VCaP (cell line): ENCODE results near the gene TSHR.
"Not testable (repeated sequence)": the region's sequence is repeated elsewhere in the genome, so short reads cannot be mapped to it uniquely, and the experiment has no call there.

Experiments
- H3K27ac ChIP-seq: fragments of 450-650 bp; 2 replicates; pipeline ENCODE4 v1.5.1; 2017
- CTCF ChIP-seq: fragments of 450-650 bp; conservative IDR thresholded peaks from 2 replicates; pipeline ENCODE4 v1.5.1; 2017; ENCODE audit warnings: mild to moderate bottlenecking, moderate library complexity

Gene TSHR

DNA sequence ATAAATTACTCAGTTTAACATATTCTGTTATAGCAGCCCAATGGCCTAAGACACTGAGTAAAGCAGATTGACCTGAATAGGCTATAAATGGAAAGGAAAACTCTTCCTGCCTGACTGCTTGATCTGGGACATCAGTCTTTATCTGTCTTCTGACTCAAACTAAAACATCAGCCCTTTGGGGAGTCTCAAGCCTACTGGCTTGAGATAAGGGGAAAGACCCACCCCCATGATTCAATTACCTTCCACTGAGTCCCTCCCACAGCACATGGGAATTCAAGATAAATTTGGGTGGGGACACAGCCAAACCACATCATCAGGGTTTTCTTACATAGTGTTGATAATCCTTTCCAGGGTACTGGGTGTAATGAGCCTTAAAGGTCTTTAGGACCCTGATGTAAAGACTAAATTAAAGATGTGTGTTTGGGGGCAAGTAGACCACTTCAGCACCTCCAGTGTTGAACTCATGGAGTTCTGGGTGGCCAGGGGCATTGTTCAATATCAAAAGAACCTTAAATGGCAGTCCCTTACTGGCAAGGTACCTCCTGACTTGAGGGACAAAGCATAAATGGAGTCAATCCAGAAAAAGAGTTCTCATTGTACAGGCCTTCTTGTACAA, 67.8 kb downstream of the TSHR start:
- H3K27ac ChIP-seq = no peak overlapping the region
- TF ChIP-seq CTCF = no peak

DNA sequence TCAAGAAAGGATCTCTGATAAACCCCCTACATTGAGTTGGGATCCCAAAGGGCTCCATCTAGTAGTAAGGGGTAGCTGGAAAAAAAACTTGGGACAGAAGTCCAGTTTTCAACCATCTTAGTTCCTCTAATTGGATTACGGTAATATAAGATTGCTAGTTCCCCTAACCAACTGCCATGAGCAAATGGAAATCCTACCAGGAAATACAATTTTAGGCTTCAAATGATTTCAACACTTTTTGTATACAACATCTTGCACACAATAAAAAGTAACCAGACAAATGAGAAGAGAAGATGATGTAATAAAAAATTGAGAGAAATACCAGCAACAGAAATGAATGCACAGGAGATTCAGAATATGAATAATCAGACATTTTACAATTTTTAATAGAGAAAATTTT, 73.0 kb downstream of the TSHR start:
- no peak for TF ChIP-seq CTCF
- H3K27ac ChIP-seq = no peak overlapping the region

GRCh38 chr14:81031488-81031887, 76.1 kb downstream of the TSHR start:
- no peak overlapping the region for H3K27ac ChIP-seq
- no peak for TF ChIP-seq CTCF

DNA sequence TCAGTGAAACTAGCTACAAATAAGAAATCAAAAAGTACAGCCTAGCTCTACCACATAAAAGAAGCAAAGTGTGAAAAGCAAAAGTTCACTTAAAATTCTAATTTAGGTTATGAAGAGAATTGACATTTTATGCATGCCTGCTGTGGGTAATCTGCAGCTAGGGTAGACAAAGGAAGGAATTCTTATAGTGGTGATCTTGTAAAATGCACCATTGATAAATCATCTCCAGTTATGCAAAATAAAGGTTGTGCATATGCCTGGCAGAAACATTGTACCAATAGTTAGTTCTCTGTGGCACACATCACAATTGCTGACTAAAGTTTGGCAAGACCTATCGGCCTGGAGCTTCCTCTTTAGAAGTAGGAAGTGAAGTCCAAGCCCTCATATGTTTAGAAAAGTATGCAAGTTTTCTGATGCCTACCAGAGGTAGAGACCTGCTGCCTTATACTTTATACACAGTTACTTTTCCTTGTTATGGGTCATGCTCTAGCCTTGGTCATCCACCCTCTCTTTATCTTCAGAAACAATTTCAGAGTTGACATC, 78.3 kb downstream of the TSHR start:
- H3K27ac ChIP-seq = no peak overlapping the region
- no peak for TF ChIP-seq CTCF

GRCh38 chr14:81042438-81042837, 87.0 kb downstream of the TSHR start:
- no peak for TF ChIP-seq CTCF
- H3K27ac ChIP-seq = no peak overlapping the region

DNA sequence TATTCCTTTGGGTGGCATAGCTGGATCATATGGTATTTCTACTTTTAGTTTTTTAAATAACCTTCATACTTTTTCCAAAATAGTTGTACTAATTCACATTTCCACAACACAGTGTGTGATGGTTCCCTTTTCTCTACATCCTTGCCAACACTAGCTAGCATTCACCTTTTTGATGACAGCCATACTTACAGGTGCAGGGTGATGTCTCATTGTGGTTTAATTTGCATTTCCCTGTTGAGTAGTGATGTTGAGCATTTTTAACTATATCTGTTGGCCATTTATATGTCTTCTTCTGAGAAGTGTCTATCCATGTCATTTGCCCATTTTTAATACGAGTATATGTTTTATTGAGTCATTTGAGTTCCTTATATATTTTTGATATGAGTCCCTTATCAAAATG, 96.1 kb downstream of the TSHR start:
- H3K27ac ChIP-seq = no peak overlapping the region
- TF ChIP-seq CTCF = no peak

- not testable (repeated sequence) for H3K27ac ChIP-seq
These were observed 98.6 kb downstream of the TSHR start for GRCh38 chr14:81054057-81054456.

DNA sequence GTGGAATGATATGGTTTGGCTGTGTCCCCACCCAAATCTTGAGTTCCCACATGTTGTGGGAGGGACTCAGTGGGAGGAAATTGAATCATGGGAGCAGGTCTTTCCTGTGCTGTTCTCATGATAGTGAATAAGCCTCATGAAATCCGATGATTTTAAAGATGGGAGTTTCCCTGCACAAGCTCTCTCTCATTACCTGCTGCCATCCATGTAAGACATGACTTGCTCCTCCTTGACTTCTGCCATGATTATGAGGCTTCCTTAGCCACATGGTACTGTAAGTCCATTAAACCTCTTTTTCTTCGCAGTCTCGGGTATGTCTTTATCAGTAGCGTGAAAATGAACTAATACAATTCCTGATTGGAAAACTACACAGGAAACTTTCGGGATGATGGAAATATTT, 100.5 kb downstream of the TSHR start:
- no peak for TF ChIP-seq CTCF
- no peak overlapping the region for H3K27ac ChIP-seq
